GM23338 (cell line): ENCODE measurements around the gene HHIPL1. TPM values are rescaled to one million over a fixed set of nuclear protein-coding genes. Genes with fewer than 3 reads are reported as not detected.

Experiments
- ATAC-seq: fragments of 200-7000 bp; cut with Tn5 transposase; 3 replicates; pipeline ENCODE4 v1.9.1; 2020
- DNase-seq: peaks from one replicate; pipeline ENCODE4 v3.0.0-alpha.2; 2015; ENCODE audit warnings: low spot score
- H2AFZ ChIP-seq: fragments of 200-600 bp; sonication (generic); 2 replicates; pipeline ENCODE4 v1.8.0; 2016; ENCODE audit warnings: antibody characterized with exemption, mild to moderate bottlenecking, moderate library complexity
- H3F3A ChIP-seq: fragments of 200-600 bp; sonication (generic); replicated peaks from 2 replicates; pipeline ENCODE4 v1.8.0; 2017; ENCODE audit warnings: antibody characterized with exemption, mixed run types, low read depth
- H3K27ac ChIP-seq: fragments of 200-600 bp; sonication (generic); 2 replicates; pipeline ENCODE4 v1.6.1; 2016; ENCODE audit warnings: low read depth
- H3K27me3 ChIP-seq: fragments of 200-600 bp; sonication (generic); 2 replicates; pipeline ENCODE4 v1.8.0; 2016; ENCODE audit warnings: mild to moderate bottlenecking, mixed run types, moderate library complexity; ENCODE audit not compliant: insufficient read depth
- H3K36me3 ChIP-seq: fragments of 200-600 bp; sonication (generic); 2 replicates; pipeline ENCODE4 v1.8.0; 2016; ENCODE audit warnings: mild to moderate bottlenecking; ENCODE audit not compliant: insufficient read depth
- H3K4me1 ChIP-seq: fragments of 200-600 bp; sonication (generic); 2 replicates; pipeline ENCODE4 v1.8.0; 2016; ENCODE audit warnings: mild to moderate bottlenecking, moderate library complexity; ENCODE audit not compliant: insufficient read depth
- H3K4me2 ChIP-seq: fragments of 200-600 bp; sonication (generic); 2 replicates; pipeline ENCODE4 v1.7.1; 2017; ENCODE audit warnings: mixed run types
- H3K4me3 ChIP-seq: fragments of 200-600 bp; sonication (generic); 2 replicates; pipeline ENCODE4 v1.6.1; 2016; ENCODE audit warnings: mixed run types
- H3K79me2 ChIP-seq: fragments of 200-600 bp; sonication (generic); replicated peaks from 2 replicates; pipeline ENCODE4 v1.8.0; 2017; ENCODE audit warnings: mild to moderate bottlenecking; ENCODE audit not compliant: insufficient read depth
- H3K9me2 ChIP-seq: fragments of 200-600 bp; sonication (generic); 2 replicates; pipeline ENCODE4 v1.8.0; 2017; ENCODE audit not compliant: insufficient read depth
- H4K20me1 ChIP-seq: fragments of 200-600 bp; sonication (generic); replicated peaks from 2 replicates; pipeline ENCODE4 v1.8.0; 2017; ENCODE audit warnings: mild to moderate bottlenecking; ENCODE audit not compliant: insufficient read depth
- H3K27ac Mint-ChIP-seq: 2 replicates; pipeline ENCODE4 v1.8.0; 2020; ENCODE audit warnings: inconsistent platforms, mild to moderate bottlenecking, moderate library complexity, mixed read lengths
- H3K27me3 Mint-ChIP-seq: 3 replicates; pipeline ENCODE4 v1.8.0; 2022; ENCODE audit warnings: low read depth, mild to moderate bottlenecking, moderate library complexity, mixed read lengths, inconsistent platforms; ENCODE audit not compliant: insufficient read depth, poor library complexity
- H3K36me3 Mint-ChIP-seq: 3 replicates; pipeline ENCODE4 v1.8.0; 2021; ENCODE audit warnings: low read depth, mild to moderate bottlenecking, inconsistent platforms, moderate library complexity, mixed read lengths
- H3K4me1 Mint-ChIP-seq: 3 replicates; pipeline ENCODE4 v1.8.0; 2020; ENCODE audit warnings: mild to moderate bottlenecking, inconsistent platforms, mixed read lengths
- H3K4me3 Mint-ChIP-seq: 3 replicates; pipeline ENCODE4 v1.8.0; 2021; ENCODE audit warnings: moderate library complexity, mild to moderate bottlenecking, inconsistent platforms, mixed read lengths
- H3K9me3 Mint-ChIP-seq: 3 replicates; pipeline ENCODE4 v1.8.0; 2020; ENCODE audit warnings: moderate library complexity, mild to moderate bottlenecking, inconsistent platforms, mixed read lengths
- CREB1 ChIP-seq: fragments of 250-450 bp; sonication (Bioruptor Pico); IDR thresholded peaks from 2 replicates; pipeline ENCODE4 v1.5.0; 2020; ENCODE audit warnings: low read depth, mild to moderate bottlenecking, moderate library complexity
- CTCF ChIP-seq, 2 experiments: fragments of 200-600 bp in 1 of 2; sonication (generic) in 1 of 2; conservative IDR thresholded peaks; 2 replicates each; pipeline versions ENCODE4 v1.5.1 to v1.6.1; 2016 to 2017; ENCODE audit warnings: antibody characterized with exemption in 2 of 2, low read depth in 2 of 2, mild to moderate bottlenecking in 2 of 2, moderate library complexity in 1 of 2
- EZH2 ChIP-seq: fragments of 200-600 bp; sonication (generic); IDR thresholded peaks from one replicate; pipeline ENCODE4 v1.8.0; 2017; ENCODE audit warnings: antibody characterized with exemption, mild to moderate bottlenecking, low read depth; ENCODE audit not compliant: unreplicated experiment
- EZH2phosphoT487 ChIP-seq: fragments of 200-600 bp; sonication (generic); IDR thresholded peaks from one replicate; pipeline ENCODE4 v1.8.1; 2018; ENCODE audit warnings: antibody characterized with exemption; ENCODE audit not compliant: unreplicated experiment
- JUNB ChIP-seq: IDR thresholded peaks from one replicate; pipeline ENCODE4 v1.6.1; 2016; ENCODE audit warnings: antibody characterized with exemption; ENCODE audit not compliant: unreplicated experiment
- NANOG ChIP-seq: IDR thresholded peaks from 2 replicates; pipeline ENCODE4 v1.6.1; 2016; ENCODE audit warnings: antibody characterized with exemption, borderline replicate concordance
- POLR2AphosphoS5 ChIP-seq: IDR thresholded peaks from 2 replicates; pipeline ENCODE4 v1.6.1; 2016; ENCODE audit warnings: antibody characterized with exemption, low read depth
- REST ChIP-seq: IDR thresholded peaks from one replicate; pipeline ENCODE4 v1.6.1; 2018; ENCODE audit warnings: antibody characterized with exemption; ENCODE audit not compliant: unreplicated experiment
- STAT1 ChIP-seq: IDR thresholded peaks from one replicate; pipeline ENCODE4 v1.6.1; 2016; ENCODE audit warnings: antibody characterized with exemption; ENCODE audit not compliant: unreplicated experiment
- ZNF114 ChIP-seq: fragments of 250-450 bp; sonication (Bioruptor Pico); IDR thresholded peaks from 2 replicates; pipeline ENCODE4 v1.5.0; 2020; ENCODE audit warnings: mild to moderate bottlenecking, moderate library complexity
- ZNF331 ChIP-seq: fragments of 250-450 bp; sonication (Bioruptor Pico); IDR thresholded peaks from 2 replicates; pipeline ENCODE4 v1.5.0; 2020; ENCODE audit warnings: low read depth, mild to moderate bottlenecking, moderate library complexity
- ZNF462 ChIP-seq: fragments of 250-450 bp; sonication (Bioruptor Pico); IDR thresholded peaks from 2 replicates; pipeline ENCODE4 v1.5.0; 2020; ENCODE audit warnings: mild to moderate bottlenecking, moderate library complexity
- polyA plus RNA-seq: library from polyadenylated mRNA; unstranded; fragments of >200 nt; fragmentation: Nextera tagmentation; extraction: Ambion mirVana; gene quantifications from 2 replicates; pipeline ENCODE4 v1.2.1, GENCODE V29; 2016
- total RNA-seq: library from RNA; depleted of rRNA; stranded (reverse); fragments of >200 nt; shearing (Covaris generic); gene quantifications from 2 replicates; pipeline ENCODE4 v1.2.3, GENCODE V29; 2014
- TF ChIP-seq, protein P1 (sequence below): IDR thresholded peaks from 2 replicates; pipeline ENCODE4 v1.6.1; 2016; ENCODE audit warnings: antibody characterized with exemption

HHIPL1 gene
- total and polyA plus RNA-seq, 2 experiments from 2014 or later: 1.9 to 2.0 TPM

DNA sequence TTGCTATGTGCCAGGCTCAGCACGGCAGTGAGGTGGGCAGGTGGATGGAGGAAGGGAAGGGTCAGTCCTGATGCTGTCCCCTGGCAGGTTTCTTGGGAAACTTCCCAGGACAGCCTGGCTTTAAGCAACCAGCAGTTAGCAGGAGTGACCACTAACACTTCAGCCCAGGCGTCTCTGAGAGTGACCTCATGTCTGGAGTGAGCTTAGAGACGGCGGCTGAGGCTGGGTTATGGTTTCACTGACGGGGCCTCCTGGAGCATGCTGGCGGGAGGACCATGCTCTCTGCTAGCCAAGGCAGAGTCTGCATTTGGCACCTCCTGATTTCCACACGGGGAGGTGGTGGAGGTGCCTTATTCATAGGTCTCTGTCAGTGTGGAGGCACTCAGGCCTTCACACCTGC lies 2.5 kb downstream of the HHIPL1 start:
- Mint-ChIP-seq H3K4me1 (peaks cover 8% of the 10 kb centered on the region), H3K27ac (no peak overlapping the region), H3K9me3 (no peaks in the 10 kb centered on the region), H3K27me3 (peaks cover 27% of the 10 kb centered on the region), H3K4me3 (no peak overlapping the region), H3K36me3 (no peaks in the 10 kb centered on the region)
- no peaks in the 10 kb centered on the region for H3K79me2 ChIP-seq
- H2AFZ ChIP-seq: no peak overlapping the region
- H3K9me2 ChIP-seq: no peaks in the 10 kb centered on the region
- no peak overlapping the region for H3K27ac ChIP-seq
- no peaks in the 10 kb centered on the region for H4K20me1 ChIP-seq
- H3K4me3 ChIP-seq: no peak overlapping the region
- H3K36me3 ChIP-seq: no peaks in the 10 kb centered on the region
- H3K4me1 ChIP-seq: peaks cover 3% of the 10 kb centered on the region; the same call in 1 of the 2 replicates
- TF ChIP-seq CTCF (conservative IDR thresholded peaks at IDR 0.05; ENCODE audit: low read depth in 2 of 2) (no peak), REST (no peak), EZH2 (no peak), ZNF114 (CRISPR knock-in tag) (no peak), NANOG (no peak), EZH2phosphoT487 (no peak), ZNF331 (CRISPR knock-in tag) (no peak), JUNB (no peak), ZNF462 (CRISPR knock-in tag) (no peak), POLR2AphosphoS5 (no peak), STAT1 (no peak), CREB1 (CRISPR knock-in tag) (no peak)
- TF ChIP-seq, protein P1, sequence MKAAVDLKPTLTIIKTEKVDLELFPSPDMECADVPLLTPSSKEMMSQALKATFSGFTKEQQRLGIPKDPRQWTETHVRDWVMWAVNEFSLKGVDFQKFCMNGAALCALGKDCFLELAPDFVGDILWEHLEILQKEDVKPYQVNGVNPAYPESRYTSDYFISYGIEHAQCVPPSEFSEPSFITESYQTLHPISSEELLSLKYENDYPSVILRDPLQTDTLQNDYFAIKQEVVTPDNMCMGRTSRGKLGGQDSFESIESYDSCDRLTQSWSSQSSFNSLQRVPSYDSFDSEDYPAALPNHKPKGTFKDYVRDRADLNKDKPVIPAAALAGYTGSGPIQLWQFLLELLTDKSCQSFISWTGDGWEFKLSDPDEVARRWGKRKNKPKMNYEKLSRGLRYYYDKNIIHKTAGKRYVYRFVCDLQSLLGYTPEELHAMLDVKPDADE: no peak
- ATAC-seq (no peak), DNase-seq (no peak)
- H3K27me3 ChIP-seq: peaks cover 29% of the 10 kb centered on the region
- no peak overlapping the region for H3K4me2 ChIP-seq
- H3F3A ChIP-seq: 0 out of 2 replicates have a peak, but pooled peaks cover 3% of the 10 kb centered on the region
